ENCODE measurements around the gene C5AR1.
"Not testable (repeated sequence)": the region's sequence is repeated elsewhere in the genome, so short reads cannot be mapped to it uniquely, and the experiment has no call there.

C5AR1 gene

DNA sequence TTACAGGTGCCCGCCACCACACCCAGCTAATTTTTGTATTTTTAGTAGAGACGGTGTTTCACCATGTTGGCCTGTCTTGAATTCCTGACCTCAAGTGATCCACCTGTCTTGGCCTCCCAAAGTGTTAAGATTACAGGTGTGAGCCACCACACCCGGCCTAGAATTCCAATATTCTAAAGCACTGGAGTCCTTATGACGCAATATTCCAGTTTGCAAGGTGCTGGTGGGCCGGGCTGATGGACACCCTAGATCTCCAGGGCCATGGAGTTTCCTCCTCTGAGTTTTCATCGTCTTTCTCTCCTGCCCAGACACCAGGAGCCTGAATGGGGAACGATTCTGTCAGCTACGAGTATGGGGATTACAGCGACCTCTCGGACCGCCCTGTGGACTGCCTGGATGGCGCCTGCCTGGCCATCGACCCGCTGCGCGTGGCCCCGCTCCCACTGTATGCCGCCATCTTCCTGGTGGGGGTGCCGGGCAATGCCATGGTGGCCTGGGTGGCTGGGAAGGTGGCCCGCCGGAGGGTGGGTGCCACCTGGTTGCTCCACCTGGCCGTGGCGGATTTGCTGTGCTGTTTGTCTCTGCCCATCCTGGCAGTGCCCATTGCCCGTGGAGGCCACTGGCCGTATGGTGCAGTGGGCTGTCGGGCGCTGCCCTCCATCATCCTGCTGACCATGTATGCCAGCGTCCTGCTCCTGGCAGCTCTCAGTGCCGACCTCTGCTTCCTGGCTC lies 31.0 kb downstream of the C5AR1 start:
- DNase-seq (ENCODE audit: insufficient read length) (no peak), FAIRE-seq (no peak)
- TF ChIP-seq POLR2AphosphoS5 (IDR thresholded peaks at IDR 0.05; ENCODE audit: low read depth, low read length) = no peak

DNA sequence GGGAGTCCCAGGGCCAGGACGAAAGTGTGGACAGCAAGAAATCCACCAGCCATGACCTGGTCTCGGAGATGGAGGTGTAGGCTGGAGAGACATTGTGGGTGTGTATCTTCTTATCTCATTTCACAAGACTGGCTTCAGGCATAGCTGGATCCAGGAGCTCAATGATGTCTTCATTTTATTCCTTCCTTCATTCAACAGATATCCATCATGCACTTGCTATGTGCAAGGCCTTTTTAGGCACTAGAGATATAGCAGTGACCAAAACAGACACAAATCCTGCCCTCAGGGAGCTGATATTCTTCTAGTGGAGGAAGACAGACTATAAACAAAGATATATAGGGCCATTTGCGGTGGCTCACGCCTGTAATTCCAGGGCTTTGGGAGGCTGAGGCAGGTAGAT lies 32.1 kb downstream of the C5AR1 start:
- TF ChIP-seq POLR2A (IDR thresholded peaks at IDR 0.05; ENCODE audit: low read depth, low read length) (no peak), TAF1 (IDR thresholded peaks at IDR 0.05; ENCODE audit: borderline replicate concordance, low read depth, low read length) (no peak), POLR2AphosphoS5 (IDR thresholded peaks at IDR 0.05; ENCODE audit: low read depth, low read length) (no peak)
- no peak for DNase-seq (ENCODE audit: insufficient read length)
- FAIRE-seq = no peak

DNA sequence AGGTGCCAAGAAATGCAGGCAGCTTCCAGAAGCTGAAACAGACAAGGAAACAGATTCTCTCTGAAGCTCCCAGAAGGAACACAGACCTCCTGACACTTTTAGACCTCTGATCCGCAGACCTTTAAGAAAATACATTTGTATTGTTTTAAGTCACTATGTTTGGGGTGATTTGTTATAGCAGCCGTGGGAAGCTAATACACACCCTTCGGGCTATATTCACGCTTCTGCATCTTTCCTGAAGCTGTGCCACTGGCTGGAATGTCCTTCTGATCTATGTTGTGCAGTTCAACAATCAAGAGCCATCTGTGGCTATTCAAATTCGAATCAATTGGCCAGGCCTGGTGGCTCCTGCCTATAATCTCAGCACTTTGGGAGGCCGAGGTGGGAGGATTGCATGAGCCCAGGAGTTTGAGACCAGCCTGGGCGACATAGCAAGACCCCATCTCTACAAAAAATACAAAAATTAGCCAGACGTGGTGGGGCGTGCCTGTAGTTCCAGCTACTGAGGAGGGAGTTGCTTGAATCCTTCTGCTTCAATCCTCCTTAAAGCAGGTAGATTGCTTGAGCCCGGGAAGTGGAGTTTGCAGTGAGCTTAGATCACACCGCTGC lies 33.6 kb downstream of the C5AR1 start:
- no peak for FAIRE-seq
- no peak for TF ChIP-seq TAF1 (IDR thresholded peaks at IDR 0.05; ENCODE audit: borderline replicate concordance, low read depth, low read length)
- TF ChIP-seq POLR2A (IDR thresholded peaks at IDR 0.05; ENCODE audit: low read depth, low read length) = no peak
- TF ChIP-seq POLR2AphosphoS5 (IDR thresholded peaks at IDR 0.05; ENCODE audit: low read depth, low read length) = no peak
- DNase-seq (ENCODE audit: insufficient read length) = no peak

DNA sequence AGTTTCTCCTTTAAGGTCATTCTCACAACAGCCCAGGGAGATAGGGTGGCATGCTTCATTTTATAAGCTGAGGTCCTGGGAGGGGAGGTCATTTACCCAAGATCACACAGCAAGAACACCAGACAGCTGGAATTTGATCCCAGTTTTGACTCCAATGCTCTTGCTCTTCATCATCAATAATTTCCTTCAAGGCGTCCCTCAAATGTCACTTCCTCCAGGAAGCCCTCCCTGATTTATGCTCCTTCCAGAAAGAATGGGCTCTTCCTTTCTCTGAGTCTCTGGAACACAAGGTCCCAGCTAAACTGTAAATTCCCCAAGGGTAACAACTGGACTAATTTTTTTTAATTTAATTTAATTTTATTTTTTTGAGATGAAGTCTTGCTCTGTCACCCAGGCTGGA lies 34.8 kb downstream of the C5AR1 start:
- FAIRE-seq (no peak), DNase-seq (ENCODE audit: insufficient read length) (no peak)
- TF ChIP-seq POLR2AphosphoS5 (IDR thresholded peaks at IDR 0.05; ENCODE audit: low read depth, low read length) (no peak), POLR2A (IDR thresholded peaks at IDR 0.05; ENCODE audit: low read depth, low read length) (no peak), TAF1 (IDR thresholded peaks at IDR 0.05; ENCODE audit: borderline replicate concordance, low read depth, low read length) (no peak)

DNA sequence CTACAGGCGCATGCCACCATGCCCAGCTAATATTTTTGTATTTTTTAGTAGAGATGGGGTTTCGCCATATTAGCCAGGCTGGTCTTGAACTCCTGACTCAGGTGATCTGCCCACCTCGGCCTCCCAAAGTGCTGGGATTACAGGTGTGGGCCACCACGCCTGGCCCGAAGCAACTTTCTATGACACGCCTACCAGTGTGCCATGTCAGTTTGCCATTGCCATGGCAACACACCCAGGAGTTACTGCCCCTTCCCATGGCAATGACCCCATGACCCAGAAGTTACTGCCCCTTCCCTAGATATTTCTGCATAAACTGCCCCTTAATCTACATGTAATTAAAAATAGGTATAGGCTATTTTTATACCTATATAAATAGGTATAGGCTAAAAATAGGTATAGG lies 36.4 kb downstream of the C5AR1 start:
- not testable (repeated sequence) for FAIRE-seq; DNase-seq (ENCODE audit: insufficient read length)

DNA sequence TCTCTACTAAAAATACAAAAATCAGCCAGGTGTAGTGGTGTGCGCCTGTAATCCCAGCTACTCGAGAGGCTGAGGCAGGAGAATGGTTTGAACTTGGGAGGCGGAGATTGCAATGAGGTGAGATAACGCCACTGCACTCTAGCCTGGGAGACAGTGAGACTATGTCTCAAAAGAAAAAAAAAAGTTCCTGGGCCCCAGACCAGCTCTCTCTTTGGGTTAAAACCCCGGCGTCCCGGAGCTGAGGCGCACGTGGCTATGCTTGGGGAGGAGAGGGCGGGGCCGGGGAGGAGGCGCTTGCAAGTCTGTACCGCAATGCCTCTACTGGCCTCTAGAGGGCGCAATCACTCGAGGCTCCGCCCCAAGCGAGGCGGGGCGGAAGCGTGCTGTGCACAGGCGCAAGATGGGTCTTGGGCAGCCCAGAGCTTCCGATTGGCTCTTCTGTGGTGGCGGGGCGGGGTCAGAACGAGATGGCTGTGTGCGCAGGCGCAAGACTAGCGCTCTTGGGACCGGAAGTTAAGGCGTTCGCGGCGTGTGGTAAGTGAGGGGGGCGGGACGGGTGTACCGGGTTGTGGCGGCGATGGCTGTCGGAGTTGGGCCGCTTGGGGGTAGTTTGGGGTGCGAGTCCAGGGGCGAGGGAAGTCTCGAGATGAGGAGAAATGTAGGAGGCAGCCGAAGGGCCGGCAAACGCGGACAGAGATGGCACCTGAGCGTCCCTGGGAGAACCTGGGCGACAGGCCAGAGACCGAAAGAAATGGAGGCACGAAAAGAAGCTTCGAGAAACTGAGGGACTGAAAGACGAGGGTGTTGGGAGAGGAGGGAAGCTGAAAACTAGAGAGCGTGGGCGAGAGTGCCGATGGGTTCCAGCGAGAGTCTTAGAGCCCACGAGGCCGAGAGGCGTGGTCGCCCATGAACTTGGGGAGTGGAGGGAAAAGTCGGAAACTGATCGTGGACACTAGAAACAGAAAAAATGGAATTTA lies 39.4 kb downstream of the C5AR1 start, which contains the start of gene DHX34:
DHX34 (plus strand) TSS at position 497 of the 977 bp plus-strand sequence. CDS start 3,716 bp downstream, outside the sequence.
- TF ChIP-seq TAF1 (IDR thresholded peaks at IDR 0.05; ENCODE audit: borderline replicate concordance, low read depth, low read length) (no peak), POLR2A (IDR thresholded peaks at IDR 0.05; ENCODE audit: low read depth, low read length) (peak; percentile 75; the same call in 1 of the 2 replicates), POLR2AphosphoS5 (IDR thresholded peaks at IDR 0.05; ENCODE audit: low read depth, low read length) (peak; percentile 65; the same call in 1 of the 2 replicates)
- FAIRE-seq (peak; percentile 97), DNase-seq (ENCODE audit: insufficient read length) (peak; percentile 97)

DNA sequence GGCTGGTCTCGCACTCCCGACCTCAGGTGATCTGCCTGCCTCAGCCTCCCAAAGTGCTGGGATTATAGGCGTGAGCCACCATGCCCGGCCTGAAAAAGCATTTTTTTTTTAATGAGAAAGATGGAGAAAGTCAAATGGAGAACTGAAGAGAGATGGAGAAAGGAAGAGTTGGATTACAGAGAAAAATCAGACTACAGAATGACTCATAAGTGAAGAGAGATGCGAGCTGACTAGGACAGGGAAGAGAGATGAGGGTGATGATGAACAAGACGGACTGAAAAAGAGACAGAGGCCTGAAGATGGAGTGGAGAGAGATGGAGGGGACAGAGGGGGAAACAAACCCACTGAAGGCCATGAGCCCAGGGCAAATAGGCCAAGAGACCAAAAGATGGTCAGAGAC lies 41.0 kb downstream of the C5AR1 start:
- no peak for FAIRE-seq
- TF ChIP-seq POLR2A (IDR thresholded peaks at IDR 0.05; ENCODE audit: low read depth, low read length) = no peak
- no peak for DNase-seq (ENCODE audit: insufficient read length)

DNA sequence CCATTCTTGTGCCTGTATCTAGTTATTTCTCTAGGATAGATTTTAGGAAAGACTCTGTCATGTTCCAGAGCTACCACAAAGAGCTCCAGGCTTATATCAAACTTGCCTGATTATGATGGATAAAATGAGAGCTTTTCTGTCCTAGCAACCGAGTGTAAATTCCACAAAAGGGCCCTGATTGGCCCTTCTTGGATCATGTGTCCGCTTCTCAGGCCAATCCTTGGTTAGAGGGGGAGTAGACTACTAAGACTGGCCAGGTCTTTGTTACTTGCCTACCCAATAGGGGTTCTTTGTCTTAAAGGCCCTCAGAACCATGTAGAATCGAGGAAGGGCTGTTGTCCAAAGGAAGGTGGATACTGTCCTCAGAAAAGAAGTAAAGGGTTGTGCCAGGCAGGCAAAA lies 41.9 kb downstream of the C5AR1 start:
- TF ChIP-seq POLR2A (IDR thresholded peaks at IDR 0.05; ENCODE audit: low read depth, low read length) = no peak
- no peak for TF ChIP-seq POLR2AphosphoS5 (IDR thresholded peaks at IDR 0.05; ENCODE audit: low read depth, low read length)
- TF ChIP-seq TAF1 (IDR thresholded peaks at IDR 0.05; ENCODE audit: borderline replicate concordance, low read depth, low read length) = no peak
- no peak for FAIRE-seq
- DNase-seq (ENCODE audit: insufficient read length) = no peak

DNA sequence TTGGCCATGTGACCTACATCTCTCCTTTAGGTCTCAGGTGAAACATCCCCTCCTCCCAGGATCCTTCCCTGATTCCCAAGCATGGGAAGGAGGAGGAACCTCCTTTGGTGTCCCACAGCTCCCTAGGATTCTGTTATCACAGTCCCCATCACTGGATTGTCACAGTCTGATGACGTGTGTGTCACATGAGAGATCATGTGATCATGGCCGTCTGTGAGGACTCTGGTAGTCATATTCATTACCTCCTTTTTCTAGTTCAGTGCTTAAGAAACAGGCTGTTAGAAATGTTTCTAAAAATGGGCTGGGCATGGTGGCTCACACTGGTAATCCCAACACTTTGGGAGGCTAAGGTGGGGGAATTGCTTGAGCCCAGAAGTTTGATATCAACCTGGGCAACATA lies 42.4 kb downstream of the C5AR1 start:
- no peak for TF ChIP-seq POLR2AphosphoS5 (IDR thresholded peaks at IDR 0.05; ENCODE audit: low read depth, low read length)
- TF ChIP-seq TAF1 (IDR thresholded peaks at IDR 0.05; ENCODE audit: borderline replicate concordance, low read depth, low read length) = no peak
- TF ChIP-seq POLR2A (IDR thresholded peaks at IDR 0.05; ENCODE audit: low read depth, low read length) = no peak
- FAIRE-seq (no peak), DNase-seq (ENCODE audit: insufficient read length) (no peak)

DNA sequence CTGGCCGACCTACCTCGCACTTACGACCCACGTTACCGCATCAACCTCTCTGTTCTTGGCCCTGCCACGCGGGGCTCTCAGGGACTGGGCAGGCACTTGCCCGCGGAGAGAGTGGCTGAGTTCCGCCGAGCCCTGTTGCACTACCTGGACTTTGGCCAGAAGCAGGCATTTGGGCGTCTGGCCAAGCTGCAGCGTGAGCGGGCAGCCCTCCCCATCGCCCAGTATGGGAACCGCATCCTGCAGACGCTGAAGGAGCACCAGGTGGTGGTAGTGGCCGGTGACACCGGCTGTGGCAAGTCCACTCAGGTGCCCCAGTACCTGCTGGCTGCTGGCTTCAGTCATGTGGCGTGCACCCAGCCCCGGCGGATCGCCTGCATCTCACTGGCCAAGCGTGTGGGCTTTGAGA lies 43.6 kb downstream of the C5AR1 start:
- no peak for FAIRE-seq
- DNase-seq (ENCODE audit: insufficient read length) = no peak
- TF ChIP-seq POLR2A (IDR thresholded peaks at IDR 0.05; ENCODE audit: low read depth, low read length) = no peak
- TF ChIP-seq TAF1 (IDR thresholded peaks at IDR 0.05; ENCODE audit: borderline replicate concordance, low read depth, low read length) = no peak
- TF ChIP-seq POLR2AphosphoS5 (IDR thresholded peaks at IDR 0.05; ENCODE audit: low read depth, low read length) = no peak

DNA sequence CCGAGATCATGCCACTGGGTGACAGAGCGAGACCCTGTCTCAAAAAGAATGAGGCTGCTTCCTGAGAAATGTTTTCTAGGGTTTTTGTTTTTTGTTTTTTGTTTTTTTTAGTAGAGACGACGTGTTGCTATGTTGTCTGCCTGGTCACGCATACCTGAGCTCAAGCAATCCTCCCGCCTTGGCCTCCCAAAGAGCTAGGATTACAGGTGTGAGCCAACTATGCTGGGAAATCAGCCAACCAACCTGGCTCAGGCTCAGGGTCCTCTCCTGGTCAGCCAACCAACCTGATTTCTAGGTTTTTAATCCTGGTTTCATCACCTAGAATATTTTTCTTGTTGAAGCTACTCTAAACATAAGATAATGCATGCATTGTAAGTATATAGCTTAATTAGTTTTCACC lies 47.2 kb downstream of the C5AR1 start:
- FAIRE-seq = no peak
- TF ChIP-seq POLR2AphosphoS5 (IDR thresholded peaks at IDR 0.05; ENCODE audit: low read depth, low read length) = no peak
- no peak for TF ChIP-seq POLR2A (IDR thresholded peaks at IDR 0.05; ENCODE audit: low read depth, low read length)
- no peak for TF ChIP-seq TAF1 (IDR thresholded peaks at IDR 0.05; ENCODE audit: borderline replicate concordance, low read depth, low read length)
- no peak for DNase-seq (ENCODE audit: insufficient read length)
